HepG2 (cell line): ENCODE data around the gene ZNF800. TPM values are rescaled to one million over a fixed set of nuclear protein-coding genes. Genes with fewer than 3 reads are reported as not detected.

Source experiments
- DMAP1 ChIP-seq: IDR thresholded peaks from 2 replicates; pipeline ENCODE4 v1.6.1; 2016
- DNMT3B ChIP-seq: conservative IDR thresholded peaks from 2 replicates; pipeline ENCODE4 v1.6.1; 2016; ENCODE audit warnings: missing biosample characterization, control low read depth
- ELF3 ChIP-seq: IDR thresholded peaks from 2 replicates; pipeline ENCODE4 v1.6.1; 2016; ENCODE audit warnings: missing genetic modification reagents, missing compliant biosample characterization
- POGZ ChIP-seq: sonication (generic); formaldehyde crosslinking; IDR thresholded peaks from 2 replicates; pipeline ENCODE4 v1.4.0; 2020; ENCODE audit warnings: mild to moderate bottlenecking, missing genetic modification reagents
- SRSF4 ChIP-seq: fragments of 200-400 bp; formaldehyde crosslinking; IDR thresholded peaks from one replicate; pipeline ENCODE4 v1.6.1; 2018; ENCODE audit warnings: mild to moderate bottlenecking, low read depth, low read length, moderate library complexity; ENCODE audit not compliant: poor library complexity, severe bottlenecking
- TCF7 ChIP-seq: sonication (generic); IDR thresholded peaks from 2 replicates; pipeline ENCODE4 v1.6.1; 2016; ENCODE audit warnings: antibody characterized with exemption, low read depth
- TGIF2 ChIP-seq: IDR thresholded peaks from 2 replicates; pipeline ENCODE4 v1.6.1; 2016; ENCODE audit warnings: control low read depth, missing compliant biosample characterization
- ZNF709 ChIP-seq: sonication (generic); formaldehyde crosslinking; IDR thresholded peaks from 2 replicates; pipeline ENCODE4 v1.5.0; 2020; ENCODE audit warnings: mild to moderate bottlenecking, missing genetic modification reagents
- polyA plus RNA-seq, 8 experiments: library from polyadenylated mRNA; depleted of rRNA in 3 of 8; stranded (reverse) in 7 of 8; unstranded in 1 of 8; fragments of >200 nt; fragmentation: Illumina TruSeq in 4 of 8; extraction: Trizol in 4 of 8; gene quantifications; 2 replicates each; pipeline versions ENCODE4 v1.2.1 to v1.2.3, GENCODE V29; 2011 to 2016; ENCODE audit warnings: low read depth in 4 of 8, missing spikeins in 1 of 8, mixed read lengths in 1 of 8; ENCODE audit not compliant: insufficient read depth in 1 of 8
- total RNA-seq, 5 experiments: library from RNA; depleted of rRNA; stranded (reverse); fragments of >200 nt; fragmentation: Illumina TruSeq; extraction: Trizol; gene quantifications; 2 replicates each; pipeline ENCODE4 v1.2.3, GENCODE V29; 2016; ENCODE audit warnings: low read depth in 1 of 5
- TF ChIP-seq, protein P1 (sequence below): IDR thresholded peaks from 2 replicates; pipeline ENCODE4 v1.4.0; 2020; ENCODE audit warnings: mild to moderate bottlenecking, missing genetic modification reagents
- TF ChIP-seq, protein P2 (sequence below): IDR thresholded peaks from 2 replicates; pipeline ENCODE4 v1.6.1; 2016; ENCODE audit warnings: mild to moderate bottlenecking
- TF ChIP-seq, protein P3 (sequence below): sonication (generic); formaldehyde crosslinking; conservative IDR thresholded peaks from 2 replicates; pipeline ENCODE4 v1.8.0; 2022; ENCODE audit warnings: missing genetic modification reagents
- TF ChIP-seq, protein P4 (sequence below), 2 experiments: fragments of 450-650 bp in 1 of 2; sonication (generic) in 1 of 2; formaldehyde crosslinking in 1 of 2; IDR thresholded peaks; 2 replicates each; pipeline versions ENCODE4 v1.6.1 to v1.8.0; 2016 to 2022; ENCODE audit warnings: antibody characterized with exemption in 1 of 2, mild to moderate bottlenecking in 1 of 2, missing genetic modification reagents in 1 of 2

ZNF800 gene
- total and polyA plus RNA-seq, 2 of the 13 experiments (the other 11 are each of a cell fraction or from before 2014, with no cell fraction given) = 7.1 to 12.7 TPM

DNA sequence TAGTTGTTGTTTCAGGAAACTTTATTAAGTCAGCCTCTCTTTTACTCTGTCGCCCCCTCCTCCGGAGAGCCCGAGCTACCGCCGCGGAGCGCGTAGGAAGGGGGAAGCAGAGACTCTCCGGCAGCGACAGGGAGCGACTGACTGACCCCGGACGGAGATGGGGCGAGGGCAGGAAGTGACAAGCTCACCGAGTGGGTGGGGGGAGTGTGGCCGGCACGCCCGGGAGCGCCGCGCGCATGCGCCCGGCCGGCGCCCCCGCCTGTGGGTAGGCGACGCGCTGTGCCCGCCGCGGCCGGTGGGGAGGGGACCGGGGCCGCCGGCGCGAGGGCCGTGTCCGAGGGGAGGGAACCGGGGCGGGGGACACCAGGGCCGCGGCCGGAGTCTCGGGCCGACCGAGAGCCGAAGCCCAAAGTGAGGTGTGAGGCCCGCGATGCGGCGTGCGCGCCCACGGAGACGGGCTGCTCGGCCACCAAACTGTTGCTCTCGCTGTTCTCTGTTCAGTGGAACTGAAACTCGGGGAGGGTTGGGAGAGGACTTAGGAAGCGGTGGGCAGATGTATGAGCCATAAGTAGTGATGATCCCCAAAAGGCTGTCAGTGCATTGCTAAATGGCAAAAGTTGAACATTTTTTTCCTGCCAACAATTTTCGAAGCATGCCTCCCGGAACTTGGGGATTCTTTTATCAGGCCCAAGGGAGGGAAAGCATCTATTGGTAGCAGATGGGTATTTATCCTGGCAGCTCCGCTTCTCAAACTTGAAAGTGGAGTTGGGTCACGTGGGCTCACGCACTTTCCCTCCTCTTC lies at the start of gene ZNF800 (continued):
- TF ChIP-seq, protein P1, sequence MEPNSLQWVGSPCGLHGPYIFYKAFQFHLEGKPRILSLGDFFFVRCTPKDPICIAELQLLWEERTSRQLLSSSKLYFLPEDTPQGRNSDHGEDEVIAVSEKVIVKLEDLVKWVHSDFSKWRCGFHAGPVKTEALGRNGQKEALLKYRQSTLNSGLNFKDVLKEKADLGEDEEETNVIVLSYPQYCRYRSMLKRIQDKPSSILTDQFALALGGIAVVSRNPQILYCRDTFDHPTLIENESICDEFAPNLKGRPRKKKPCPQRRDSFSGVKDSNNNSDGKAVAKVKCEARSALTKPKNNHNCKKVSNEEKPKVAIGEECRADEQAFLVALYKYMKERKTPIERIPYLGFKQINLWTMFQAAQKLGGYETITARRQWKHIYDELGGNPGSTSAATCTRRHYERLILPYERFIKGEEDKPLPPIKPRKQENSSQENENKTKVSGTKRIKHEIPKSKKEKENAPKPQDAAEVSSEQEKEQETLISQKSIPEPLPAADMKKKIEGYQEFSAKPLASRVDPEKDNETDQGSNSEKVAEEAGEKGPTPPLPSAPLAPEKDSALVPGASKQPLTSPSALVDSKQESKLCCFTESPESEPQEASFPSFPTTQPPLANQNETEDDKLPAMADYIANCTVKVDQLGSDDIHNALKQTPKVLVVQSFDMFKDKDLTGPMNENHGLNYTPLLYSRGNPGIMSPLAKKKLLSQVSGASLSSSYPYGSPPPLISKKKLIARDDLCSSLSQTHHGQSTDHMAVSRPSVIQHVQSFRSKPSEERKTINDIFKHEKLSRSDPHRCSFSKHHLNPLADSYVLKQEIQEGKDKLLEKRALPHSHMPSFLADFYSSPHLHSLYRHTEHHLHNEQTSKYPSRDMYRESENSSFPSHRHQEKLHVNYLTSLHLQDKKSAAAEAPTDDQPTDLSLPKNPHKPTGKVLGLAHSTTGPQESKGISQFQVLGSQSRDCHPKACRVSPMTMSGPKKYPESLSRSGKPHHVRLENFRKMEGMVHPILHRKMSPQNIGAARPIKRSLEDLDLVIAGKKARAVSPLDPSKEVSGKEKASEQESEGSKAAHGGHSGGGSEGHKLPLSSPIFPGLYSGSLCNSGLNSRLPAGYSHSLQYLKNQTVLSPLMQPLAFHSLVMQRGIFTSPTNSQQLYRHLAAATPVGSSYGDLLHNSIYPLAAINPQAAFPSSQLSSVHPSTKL = no peak; the same call in 1 of the 2 replicates
- no peak for TF ChIP-seq DNMT3B
- TF ChIP-seq TCF7 = 0 out of 2 replicates have a peak, but pooled peaks have one; percentile 11
- no peak for TF ChIP-seq SRSF4
- no peak for TF ChIP-seq POGZ
- no peak; the same call in 1 of the 2 replicates for TF ChIP-seq DMAP1 (CRISPR knock-in tag)
- TF ChIP-seq, protein P2, sequence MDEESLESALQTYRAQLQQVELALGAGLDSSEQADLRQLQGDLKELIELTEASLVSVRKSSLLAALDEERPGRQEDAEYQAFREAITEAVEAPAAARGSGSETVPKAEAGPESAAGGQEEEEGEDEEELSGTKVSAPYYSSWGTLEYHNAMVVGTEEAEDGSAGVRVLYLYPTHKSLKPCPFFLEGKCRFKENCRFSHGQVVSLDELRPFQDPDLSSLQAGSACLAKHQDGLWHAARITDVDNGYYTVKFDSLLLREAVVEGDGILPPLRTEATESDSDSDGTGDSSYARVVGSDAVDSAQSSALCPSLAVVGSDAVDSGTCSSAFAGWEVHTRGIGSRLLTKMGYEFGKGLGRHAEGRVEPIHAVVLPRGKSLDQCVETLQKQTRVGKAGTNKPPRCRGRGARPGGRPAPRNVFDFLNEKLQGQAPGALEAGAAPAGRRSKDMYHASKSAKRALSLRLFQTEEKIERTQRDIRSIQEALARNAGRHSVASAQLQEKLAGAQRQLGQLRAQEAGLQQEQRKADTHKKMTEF (CRISPR knock-in tag) = peak; percentile 28; the same call in 1 of the 2 replicates
- no peak for TF ChIP-seq ZNF709 (CRISPR knock-in tag)
- no peak; the same call in 1 of the 2 replicates for TF ChIP-seq ELF3 (CRISPR knock-in tag)
- no peak for TF ChIP-seq TGIF2 (CRISPR knock-in tag)
- TF ChIP-seq, protein P3, sequence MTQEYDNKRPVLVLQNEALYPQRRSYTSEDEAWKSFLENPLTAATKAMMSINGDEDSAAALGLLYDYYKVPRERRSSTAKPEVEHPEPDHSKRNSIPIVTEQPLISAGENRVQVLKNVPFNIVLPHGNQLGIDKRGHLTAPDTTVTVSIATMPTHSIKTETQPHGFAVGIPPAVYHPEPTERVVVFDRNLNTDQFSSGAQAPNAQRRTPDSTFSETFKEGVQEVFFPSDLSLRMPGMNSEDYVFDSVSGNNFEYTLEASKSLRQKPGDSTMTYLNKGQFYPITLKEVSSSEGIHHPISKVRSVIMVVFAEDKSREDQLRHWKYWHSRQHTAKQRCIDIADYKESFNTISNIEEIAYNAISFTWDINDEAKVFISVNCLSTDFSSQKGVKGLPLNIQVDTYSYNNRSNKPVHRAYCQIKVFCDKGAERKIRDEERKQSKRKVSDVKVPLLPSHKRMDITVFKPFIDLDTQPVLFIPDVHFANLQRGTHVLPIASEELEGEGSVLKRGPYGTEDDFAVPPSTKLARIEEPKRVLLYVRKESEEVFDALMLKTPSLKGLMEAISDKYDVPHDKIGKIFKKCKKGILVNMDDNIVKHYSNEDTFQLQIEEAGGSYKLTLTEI (CRISPR knock-in tag) = no peak
- TF ChIP-seq, protein P4, sequence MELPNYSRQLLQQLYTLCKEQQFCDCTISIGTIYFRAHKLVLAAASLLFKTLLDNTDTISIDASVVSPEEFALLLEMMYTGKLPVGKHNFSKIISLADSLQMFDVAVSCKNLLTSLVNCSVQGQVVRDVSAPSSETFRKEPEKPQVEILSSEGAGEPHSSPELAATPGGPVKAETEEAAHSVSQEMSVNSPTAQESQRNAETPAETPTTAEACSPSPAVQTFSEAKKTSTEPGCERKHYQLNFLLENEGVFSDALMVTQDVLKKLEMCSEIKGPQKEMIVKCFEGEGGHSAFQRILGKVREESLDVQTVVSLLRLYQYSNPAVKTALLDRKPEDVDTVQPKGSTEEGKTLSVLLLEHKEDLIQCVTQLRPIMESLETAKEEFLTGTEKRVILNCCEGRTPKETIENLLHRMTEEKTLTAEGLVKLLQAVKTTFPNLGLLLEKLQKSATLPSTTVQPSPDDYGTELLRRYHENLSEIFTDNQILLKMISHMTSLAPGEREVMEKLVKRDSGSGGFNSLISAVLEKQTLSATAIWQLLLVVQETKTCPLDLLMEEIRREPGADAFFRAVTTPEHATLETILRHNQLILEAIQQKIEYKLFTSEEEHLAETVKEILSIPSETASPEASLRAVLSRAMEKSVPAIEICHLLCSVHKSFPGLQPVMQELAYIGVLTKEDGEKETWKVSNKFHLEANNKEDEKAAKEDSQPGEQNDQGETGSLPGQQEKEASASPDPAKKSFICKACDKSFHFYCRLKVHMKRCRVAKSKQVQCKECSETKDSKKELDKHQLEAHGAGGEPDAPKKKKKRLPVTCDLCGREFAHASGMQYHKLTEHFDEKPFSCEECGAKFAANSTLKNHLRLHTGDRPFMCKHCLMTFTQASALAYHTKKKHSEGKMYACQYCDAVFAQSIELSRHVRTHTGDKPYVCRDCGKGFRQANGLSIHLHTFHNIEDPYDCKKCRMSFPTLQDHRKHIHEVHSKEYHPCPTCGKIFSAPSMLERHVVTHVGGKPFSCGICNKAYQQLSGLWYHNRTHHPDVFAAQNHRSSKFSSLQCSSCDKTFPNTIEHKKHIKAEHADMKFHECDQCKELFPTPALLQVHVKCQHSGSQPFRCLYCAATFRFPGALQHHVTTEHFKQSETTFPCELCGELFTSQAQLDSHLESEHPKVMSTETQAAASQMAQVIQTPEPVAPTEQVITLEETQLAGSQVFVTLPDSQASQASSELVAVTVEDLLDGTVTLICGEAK (IDR thresholded peaks at IDR 0.05) = no peak
- TF ChIP-seq, protein P4 (CRISPR knock-in tag; IDR thresholded peaks at IDR 0.05) = 0 out of 2 replicates have a peak, but pooled peaks have one; percentile 76
